ENCODE results near the gene SVOPL. TPM values are rescaled to one million over a fixed set of nuclear protein-coding genes. Genes with fewer than 3 reads are reported as not detected.

Gene SVOPL
- polyA plus RNA-seq, 5 donors = 1.6 to 4.7 (median 2.7) TPM

GRCh38 chr7:138608275-138608674, 92.9 kb downstream of the SVOPL start:
- no peak for DNase-seq

- no peak for DNase-seq
Measured at GRCh38 chr7:138607216-138608126, 93.7 kb downstream of the SVOPL start.

- no peak for DNase-seq
Measured at GRCh38 chr7:138606236-138606635, 94.9 kb downstream of the SVOPL start.

DNA sequence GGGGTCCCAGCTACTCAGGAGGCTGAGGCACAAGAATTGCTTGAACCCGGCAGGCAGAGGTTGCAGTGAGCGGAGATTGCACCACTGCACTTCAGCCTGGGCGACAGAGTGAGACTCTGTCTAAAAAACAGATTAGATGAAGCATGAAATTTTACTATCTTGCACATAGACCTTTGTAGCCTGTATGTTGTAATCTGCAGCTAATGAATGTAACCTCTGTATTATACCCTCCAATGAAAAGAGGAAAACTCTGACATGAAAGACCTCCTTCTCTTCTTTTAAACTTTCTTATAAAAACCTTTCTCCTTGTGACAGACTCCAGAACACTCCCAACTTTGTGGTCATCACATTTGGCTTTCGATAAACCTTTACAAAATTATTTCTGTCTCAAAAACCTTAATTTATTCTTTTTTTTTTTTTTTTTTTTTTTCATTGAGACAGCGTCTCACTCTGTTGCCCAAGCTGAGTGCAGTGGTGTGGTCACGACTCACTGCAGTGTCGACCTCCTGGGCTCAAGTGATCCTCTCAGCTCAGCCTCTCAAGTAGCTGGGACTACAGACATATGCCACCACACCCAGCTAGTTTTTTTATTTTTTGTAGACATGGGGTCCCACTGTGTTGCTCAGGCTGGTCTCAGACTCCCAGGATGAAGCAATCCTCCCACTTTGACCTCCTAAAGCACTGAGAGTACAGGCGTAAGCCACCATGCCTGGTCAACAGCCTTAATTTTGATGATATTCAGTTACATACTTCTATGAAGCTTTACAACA, 97.4 kb downstream of the SVOPL start:
- DNase-seq = no peak

GRCh38 chr7:138602451-138602850, 98.7 kb downstream of the SVOPL start:
- DNase-seq = no peak

GRCh38 chr7:138595454-138595853, 105.7 kb downstream of the SVOPL start:
- DNase-seq = no peak

- no peak for DNase-seq
Measured at GRCh38 chr7:138590154-138590553, 111.0 kb downstream of the SVOPL start.

- DNase-seq = no peak
Measured at GRCh38 chr7:138588986-138589385, 112.2 kb downstream of the SVOPL start.

DNA sequence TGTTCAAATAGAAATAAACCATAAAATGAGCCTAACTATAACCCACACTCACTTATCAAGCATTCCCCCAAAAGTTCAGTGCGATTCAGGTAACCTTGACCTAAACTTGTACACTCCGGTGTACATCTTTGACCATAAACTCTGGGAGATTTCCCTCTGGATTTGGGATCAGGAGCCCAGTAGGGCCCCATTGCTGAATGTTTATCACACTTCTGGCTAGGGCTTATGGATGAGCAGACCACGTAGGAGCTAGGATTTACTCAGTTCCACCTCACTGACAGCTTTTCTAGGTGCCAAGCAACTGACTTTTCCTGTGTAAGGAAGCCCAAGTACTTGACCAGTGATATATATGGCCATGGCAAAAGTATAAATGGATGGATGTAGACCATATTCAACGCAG, 113.7 kb downstream of the SVOPL start:
- no peak for DNase-seq

DNA sequence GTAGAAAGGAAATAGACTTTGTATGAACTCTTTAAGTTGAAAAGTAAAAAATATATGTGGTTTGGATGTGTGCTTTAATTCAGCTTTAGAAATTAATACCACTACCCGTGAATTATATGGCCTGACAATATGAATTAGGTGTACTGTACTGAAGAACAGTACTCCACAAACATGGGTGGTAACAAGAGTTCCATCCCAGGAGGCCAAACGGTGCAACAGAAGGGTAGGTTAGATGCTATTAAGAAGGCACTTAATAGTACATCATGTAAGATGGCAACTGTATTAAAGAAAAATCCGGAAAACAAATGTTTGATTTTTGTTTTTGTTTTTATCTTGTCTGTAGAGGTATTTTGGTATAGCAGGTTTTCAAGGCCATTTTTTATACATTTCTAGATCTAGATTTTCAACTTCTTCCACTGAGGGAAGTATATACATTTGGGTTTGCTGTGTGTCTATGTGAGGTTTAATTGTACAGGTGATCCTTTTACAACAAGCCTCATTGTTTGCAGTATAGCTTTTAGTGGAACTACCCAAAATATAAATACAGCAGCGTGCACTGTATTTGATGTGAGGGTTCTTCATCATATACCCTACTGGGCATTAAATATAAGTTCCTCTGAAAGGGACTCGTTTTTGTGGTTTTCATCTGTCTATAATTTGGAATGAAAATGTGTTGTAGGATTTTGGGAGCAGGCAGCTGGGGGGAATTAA, 115.7 kb downstream of the SVOPL start:
- no peak for DNase-seq

DNA sequence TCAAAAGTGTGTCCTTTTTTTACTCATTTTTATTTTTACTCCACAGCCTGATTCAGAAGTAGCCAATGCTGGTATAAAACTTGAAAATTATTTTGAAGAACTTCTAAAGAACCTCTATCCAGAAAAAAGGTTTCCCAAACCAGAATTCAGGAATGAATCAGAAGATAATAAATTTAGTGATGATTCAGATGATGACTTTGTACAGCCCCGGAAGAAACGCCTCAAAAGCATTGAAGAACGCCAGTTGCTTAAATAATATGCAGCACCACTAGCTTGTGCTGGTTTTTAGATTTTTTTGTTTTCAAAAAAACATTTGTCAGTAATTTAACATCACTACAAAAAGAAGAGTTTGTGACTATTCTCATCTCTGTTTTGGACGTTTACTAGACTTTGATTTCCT, 116.5 kb downstream of the SVOPL start:
- no peak for DNase-seq

GRCh38 chr7:138584283-138584682, 116.9 kb downstream of the SVOPL start:
- no peak for DNase-seq

DNA sequence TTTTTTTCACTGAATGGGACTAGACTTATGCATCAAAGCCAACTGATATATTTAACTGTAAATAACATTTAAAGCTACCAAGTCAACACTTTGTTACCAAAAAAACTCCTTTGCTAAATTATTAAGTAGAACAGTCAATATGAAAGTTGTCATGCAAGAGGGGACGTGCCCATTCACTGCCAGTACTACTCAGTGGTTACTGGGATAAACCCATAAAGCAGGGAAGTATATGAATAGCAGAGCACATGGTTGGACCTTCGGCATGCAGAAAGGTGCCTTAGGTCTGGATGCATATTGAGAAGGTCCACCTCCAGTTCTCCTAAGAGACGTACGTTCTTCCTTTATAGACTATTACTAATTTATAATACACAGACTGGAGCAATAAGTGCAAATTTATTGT, 120.1 kb downstream of the SVOPL start:
- no peak for DNase-seq

- no peak for DNase-seq
Measured at GRCh38 chr7:138579671-138580070, 121.5 kb downstream of the SVOPL start.

DNA sequence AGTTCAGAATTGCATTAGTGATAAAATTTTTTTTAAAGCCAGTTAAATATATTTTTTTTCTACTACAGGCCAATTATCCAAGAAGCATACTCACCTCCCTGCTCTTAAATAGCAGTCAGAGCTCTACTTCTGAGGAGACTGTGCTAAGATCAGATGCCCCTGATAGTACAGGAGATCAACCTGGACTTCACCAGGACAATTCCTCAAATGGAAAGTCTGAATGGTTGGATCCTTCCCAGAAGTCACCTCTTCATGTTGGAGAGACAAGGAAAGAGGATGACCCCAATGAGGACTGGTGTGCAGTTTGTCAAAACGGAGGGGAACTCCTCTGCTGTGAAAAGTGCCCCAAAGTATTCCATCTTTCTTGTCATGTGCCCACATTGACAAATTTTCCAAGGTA, 122.0 kb downstream of the SVOPL start:
- no peak for DNase-seq

DNA sequence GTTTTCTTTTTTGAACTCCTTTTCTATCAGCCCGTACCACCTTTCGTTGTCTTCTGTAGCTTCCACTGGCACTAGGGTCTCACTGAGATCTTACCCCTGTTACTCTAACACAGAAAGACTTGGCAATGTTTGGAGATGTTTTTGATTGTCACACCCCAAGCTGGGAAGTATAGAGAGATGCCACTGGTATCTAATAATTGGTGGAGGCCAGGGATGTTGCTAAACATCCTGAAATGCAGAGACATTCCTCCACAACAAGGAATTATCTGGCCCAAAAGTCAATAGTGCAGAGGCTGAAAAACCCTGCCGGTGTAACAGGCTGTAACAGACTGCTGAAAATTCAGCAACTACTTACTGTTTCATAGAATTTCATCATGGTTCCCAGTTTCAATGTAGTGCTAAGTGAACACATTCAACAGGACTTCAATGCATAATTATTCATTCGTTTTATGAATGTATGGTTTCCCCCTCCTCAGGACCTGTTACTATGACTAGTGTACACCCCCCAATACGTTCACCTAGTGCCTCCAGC, 125.2 kb downstream of the SVOPL start:
- no peak for DNase-seq

DNA sequence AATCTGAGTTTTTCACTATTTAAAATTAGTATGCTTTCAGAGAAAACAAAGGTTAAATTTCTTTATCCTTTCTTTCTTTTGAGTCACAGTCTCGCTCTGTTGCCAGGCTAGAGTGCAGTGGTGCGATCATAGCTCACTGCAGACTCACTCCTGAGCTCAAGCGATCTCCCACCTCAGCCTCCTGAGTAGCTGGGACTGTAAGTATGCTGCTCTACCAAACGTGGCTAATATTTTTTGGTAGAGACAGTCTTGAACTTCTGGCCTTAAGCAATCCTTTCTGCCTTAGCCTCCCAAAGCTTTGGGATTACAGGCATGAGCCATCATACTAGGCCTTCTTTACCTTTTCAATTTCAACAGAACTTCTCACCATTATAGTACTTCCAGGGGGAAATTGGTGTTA, 127.4 kb downstream of the SVOPL start:
- DNase-seq = no peak

DNA sequence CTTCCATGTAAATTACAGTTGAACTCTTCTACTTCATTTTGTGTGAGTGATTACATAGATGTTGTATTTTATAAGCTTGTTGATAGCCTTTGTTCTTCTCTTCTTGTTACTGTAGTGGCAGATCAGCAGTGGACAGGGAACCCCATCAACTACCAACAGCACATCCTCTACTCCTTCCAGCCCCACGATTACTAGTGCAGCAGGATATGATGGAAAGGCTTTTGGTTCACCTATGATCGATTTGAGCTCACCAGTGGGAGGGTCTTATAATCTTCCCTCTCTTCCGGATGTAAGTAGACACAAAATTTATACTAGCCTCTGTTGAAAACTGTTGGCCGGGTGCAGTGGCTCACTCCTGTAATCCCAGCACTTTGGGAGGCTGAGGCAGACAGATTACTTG, 130.4 kb downstream of the SVOPL start:
- no peak for DNase-seq

DNA sequence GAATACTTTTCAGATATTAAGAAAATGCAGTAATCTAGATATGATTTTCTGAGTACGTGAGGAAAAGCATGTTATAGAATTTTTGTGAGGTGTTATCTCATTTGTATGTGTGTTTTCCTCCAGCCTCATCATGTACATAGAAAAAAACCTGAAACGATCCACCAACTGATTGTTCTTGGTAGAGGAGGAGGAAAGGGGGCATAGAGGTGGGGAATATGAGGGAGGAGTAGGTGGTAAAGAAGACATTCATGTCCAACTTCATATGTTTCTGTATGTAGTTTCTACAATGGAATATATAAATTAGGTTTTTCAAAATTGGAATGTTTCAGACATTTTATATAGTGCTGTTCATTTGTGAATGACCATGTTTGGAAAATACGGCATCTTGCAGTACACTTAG, 131.7 kb downstream of the SVOPL start:
- DNase-seq = no peak

DNA sequence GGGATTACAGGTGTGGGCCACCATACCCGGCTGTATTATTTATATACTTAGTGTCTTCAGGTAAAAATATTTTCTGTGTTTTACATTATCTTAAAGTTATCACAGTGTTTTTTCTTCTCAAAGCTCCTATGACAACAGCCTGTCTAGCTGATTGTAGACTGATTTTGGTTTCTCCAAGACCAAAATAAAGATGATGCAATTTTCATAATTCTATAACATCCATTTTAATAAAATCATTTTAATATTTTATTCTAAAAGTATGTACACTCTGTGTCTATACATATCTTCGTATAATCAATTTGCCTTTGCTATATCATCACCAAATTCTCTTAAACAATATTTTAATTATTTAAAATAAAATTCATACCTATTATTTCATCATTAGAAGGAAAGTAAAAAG, 132.5 kb downstream of the SVOPL start:
- DNase-seq = no peak

GRCh38 chr7:138565451-138566114, 135.6 kb downstream of the SVOPL start:
- DNase-seq = peak in 1 of 2 donors; percentile 3

DNA sequence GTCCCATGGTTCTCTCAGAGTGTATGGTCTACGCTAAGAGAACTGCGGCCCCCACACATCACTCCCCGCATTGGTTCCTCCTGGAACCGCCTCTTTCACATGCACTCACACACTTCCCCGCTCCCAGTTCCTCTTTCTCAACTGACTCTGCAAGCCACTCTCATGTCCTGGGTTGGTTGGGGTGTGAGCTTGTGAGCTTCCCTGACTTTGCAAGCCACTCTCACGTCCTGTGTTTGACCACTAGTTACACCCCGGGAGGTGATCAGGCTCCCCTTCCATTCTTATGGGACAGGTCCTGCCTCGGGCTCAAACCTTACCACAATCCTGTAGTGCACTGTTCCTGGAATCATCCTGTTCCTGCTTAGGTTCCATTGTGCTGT, 136.1 kb downstream of the SVOPL start:
- no peak for DNase-seq

Measured in right lung (tissue), 5 donors.